Activated naive CD8-positive, alpha-beta T cell treated with anti-CD3 and anti-CD28 coated beads for 36 hours (primary cell): ENCODE results near the gene AK2. TPM values are rescaled to one million over a fixed set of nuclear protein-coding genes. Genes with fewer than 3 reads are reported as not detected.
"Not testable (repeated sequence)": the region's sequence is repeated elsewhere in the genome, so short reads cannot be mapped to it uniquely, and the experiment has no call there.

Experiments used
- DNase-seq: peaks from one replicate; pipeline ENCODE4 v3.0.0; 2021
- H3K27ac Mint-ChIP-seq: one replicate; pipeline ENCODE4 v1.8.0; 2022; ENCODE audit warnings: mild to moderate bottlenecking, moderate library complexity, mixed read lengths
- H3K27me3 Mint-ChIP-seq: one replicate; pipeline ENCODE4 v1.8.0; 2022; ENCODE audit warnings: mild to moderate bottlenecking, mixed read lengths
- H3K36me3 Mint-ChIP-seq: one replicate; pipeline ENCODE4 v1.8.0; 2021; ENCODE audit warnings: mild to moderate bottlenecking, mixed read lengths
- H3K4me1 Mint-ChIP-seq: one replicate; pipeline ENCODE4 v1.8.0; 2021; ENCODE audit warnings: mixed read lengths
- H3K4me3 Mint-ChIP-seq: one replicate; pipeline ENCODE4 v1.8.0; 2022; ENCODE audit warnings: mild to moderate bottlenecking, moderate library complexity, mixed read lengths
- H3K9me3 Mint-ChIP-seq: one replicate; pipeline ENCODE4 v1.8.0; 2022; ENCODE audit warnings: mixed read lengths
- total RNA-seq, 2 experiments: library from RNA; stranded (reverse); gene quantifications; one replicate each; pipeline ENCODE4 v1.2.3, GENCODE V29; 2021

The AK2 gene
- total RNA-seq, 2 experiments from 2014 or later: 372 to 389 TPM

DNA sequence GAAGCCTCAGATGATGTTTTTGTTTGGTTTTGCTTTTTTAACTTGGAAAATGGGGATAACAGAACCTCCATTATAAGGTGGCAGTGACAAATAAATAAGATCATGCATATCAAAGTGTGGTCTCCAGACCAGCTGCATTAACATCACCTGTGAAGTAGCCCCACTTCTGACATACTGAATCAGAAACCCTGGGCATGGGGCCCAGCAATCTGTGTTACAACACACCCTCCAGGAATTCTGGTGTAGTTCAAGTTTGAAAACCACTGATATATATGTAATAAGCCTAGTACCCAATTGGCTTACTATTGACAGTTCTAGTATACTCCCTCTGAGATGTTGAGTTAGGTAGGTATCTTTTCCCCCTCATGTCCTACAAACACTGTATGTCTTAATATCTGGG, 48.0 kb downstream of the AK2 start:
- no peak for DNase-seq
- H3K36me3 Mint-ChIP-seq: no peaks in the 10 kb centered on the region
- no peak overlapping the region for H3K27ac Mint-ChIP-seq
- peaks cover 27% of the 10 kb centered on the region for H3K4me1 Mint-ChIP-seq
- H3K9me3 Mint-ChIP-seq: no peaks in the 10 kb centered on the region
- no peak overlapping the region for H3K4me3 Mint-ChIP-seq
- H3K27me3 Mint-ChIP-seq: no peaks in the 10 kb centered on the region

- no peak overlapping the region for H3K27ac Mint-ChIP-seq
- H3K27me3 Mint-ChIP-seq: no peaks in the 10 kb centered on the region
- no peaks in the 10 kb centered on the region for H3K36me3 Mint-ChIP-seq
- peaks cover 37% of the 10 kb centered on the region for H3K4me1 Mint-ChIP-seq
- no peak overlapping the region for H3K4me3 Mint-ChIP-seq
- DNase-seq: no peak
- H3K9me3 Mint-ChIP-seq: no peaks in the 10 kb centered on the region
Observed at GRCh38 chr1:32985226-32985625, 51.5 kb downstream of the AK2 start.

DNA sequence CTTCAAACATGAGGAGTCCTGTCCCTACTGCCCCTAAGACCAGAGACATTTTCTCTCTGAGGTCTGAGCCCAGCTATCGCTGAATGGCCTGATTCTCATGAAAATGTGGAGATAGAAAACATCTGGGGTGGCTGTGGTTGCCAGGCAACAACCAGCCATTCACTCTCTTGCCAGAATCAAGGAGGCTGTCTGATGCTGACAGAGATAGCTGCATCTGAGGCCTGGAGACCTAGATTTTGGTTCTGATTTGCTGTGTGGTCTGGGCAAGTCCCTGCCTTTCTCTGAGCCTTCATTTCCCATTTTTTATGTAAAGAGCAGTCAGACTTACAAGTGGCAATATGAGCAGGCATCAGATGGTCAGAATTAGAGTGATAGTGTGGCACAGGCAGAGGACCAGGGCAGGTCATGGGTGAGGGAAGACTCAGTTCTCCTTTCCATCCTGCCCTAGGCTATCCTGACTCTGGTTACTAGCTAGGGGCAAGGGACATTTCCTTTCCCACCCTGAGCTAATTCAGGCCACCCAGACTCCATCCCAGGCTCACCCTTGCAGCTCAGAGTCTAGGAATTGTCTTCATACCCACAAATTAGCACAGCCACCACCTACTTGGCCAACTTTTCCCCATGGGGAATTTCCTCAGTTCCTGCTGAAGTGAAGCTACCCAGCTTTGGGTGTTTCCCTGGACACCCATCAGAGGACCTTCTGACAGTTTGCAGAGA, 52.1 kb downstream of the AK2 start:
- Mint-ChIP-seq H3K4me3 (no peak overlapping the region), H3K27ac (no peak overlapping the region), H3K4me1 (peaks cover 39% of the 10 kb centered on the region), H3K36me3 (no peaks in the 10 kb centered on the region), H3K27me3 (no peaks in the 10 kb centered on the region), H3K9me3 (no peaks in the 10 kb centered on the region)
- DNase-seq: no peak

DNA sequence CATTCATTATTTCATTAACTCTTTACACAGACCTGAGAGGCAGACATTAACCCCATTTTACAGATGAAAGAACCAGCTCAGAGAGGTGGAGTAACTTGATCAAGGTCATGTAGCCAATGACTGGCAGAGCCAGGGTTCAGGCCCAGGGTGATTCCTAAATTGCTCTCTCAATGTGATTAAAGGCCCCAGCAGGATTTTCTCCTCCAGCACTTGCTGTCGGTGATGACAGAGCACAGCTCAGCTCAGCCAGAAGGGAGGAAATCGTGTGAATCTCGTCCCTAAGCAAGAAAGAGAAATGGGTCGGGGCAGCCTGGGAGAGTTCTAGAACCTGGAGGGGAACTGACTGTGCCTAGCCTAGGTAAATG, 52.6 kb downstream of the AK2 start:
- Mint-ChIP-seq H3K4me3 (no peak overlapping the region), H3K27ac (no peak overlapping the region), H3K27me3 (no peaks in the 10 kb centered on the region), H3K4me1 (peaks cover 34% of the 10 kb centered on the region), H3K36me3 (no peaks in the 10 kb centered on the region), H3K9me3 (no peaks in the 10 kb centered on the region)
- DNase-seq: no peak

- Mint-ChIP-seq H3K9me3 (no peaks in the 10 kb centered on the region), H3K4me3 (no peak overlapping the region), H3K27me3 (no peaks in the 10 kb centered on the region), H3K4me1 (peaks cover 31% of the 10 kb centered on the region), H3K27ac (peak overlapping the region; percentile 31), H3K36me3 (no peaks in the 10 kb centered on the region)
- no peak for DNase-seq
Observed at GRCh38 chr1:32983020-32983419, 53.7 kb downstream of the AK2 start.

- H3K36me3 Mint-ChIP-seq: no peaks in the 10 kb centered on the region
- peak; percentile 59 for DNase-seq
- H3K4me1 Mint-ChIP-seq: peaks cover 31% of the 10 kb centered on the region
- H3K27me3 Mint-ChIP-seq: no peaks in the 10 kb centered on the region
- peak overlapping the region; percentile 50 for H3K4me3 Mint-ChIP-seq
- H3K27ac Mint-ChIP-seq: peak overlapping the region; percentile 90
- no peaks in the 10 kb centered on the region for H3K9me3 Mint-ChIP-seq
Observed at GRCh38 chr1:32981003-32981901, 55.4 kb downstream of the AK2 start.

DNA sequence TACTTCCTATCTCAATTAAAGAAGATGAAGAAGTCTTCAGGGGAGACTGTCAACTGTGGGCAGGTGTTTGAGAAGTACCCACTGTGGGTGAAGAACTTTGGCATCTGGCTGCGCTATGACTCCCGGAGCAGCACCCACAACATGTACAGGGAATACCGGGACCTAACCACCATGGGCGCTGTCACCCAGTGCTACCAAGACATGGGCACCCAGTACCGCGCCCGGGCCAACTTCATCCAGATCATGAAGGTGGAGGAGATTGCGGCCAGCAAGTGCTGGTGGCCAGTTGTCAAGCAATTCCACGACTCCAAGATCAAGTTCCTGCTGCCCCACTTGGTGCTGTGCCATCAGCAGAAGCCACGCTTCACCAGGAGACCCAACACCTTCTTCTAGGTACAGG, 56.6 kb downstream of the AK2 start:
- H3K36me3 Mint-ChIP-seq: no peaks in the 10 kb centered on the region
- peak overlapping the region; percentile 38 for H3K27ac Mint-ChIP-seq
- H3K9me3 Mint-ChIP-seq: no peaks in the 10 kb centered on the region
- H3K4me3 Mint-ChIP-seq: no peak overlapping the region
- H3K27me3 Mint-ChIP-seq: no peaks in the 10 kb centered on the region
- peaks cover 31% of the 10 kb centered on the region for H3K4me1 Mint-ChIP-seq
- DNase-seq: no peak

DNA sequence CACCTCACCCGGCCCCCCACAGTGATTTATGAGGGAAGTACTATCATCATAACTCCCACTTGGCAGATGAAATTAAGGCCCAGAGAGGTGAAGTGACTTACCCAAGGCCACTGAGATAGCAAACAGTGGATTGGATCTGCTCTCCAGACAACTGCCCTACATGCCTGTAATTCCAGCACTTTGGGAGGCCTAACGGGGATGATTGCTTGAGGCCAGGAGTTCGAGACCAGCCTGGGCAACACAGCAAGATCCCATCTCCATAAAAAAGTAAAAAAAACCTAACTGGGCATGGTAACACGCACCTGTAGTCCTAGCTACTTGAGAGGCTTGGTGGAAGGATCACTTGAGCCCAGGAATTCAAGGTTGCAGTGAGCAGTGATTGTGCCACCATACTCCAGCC, 57.8 kb downstream of the AK2 start:
- Mint-ChIP-seq H3K27me3 (no peaks in the 10 kb centered on the region), H3K36me3 (no peaks in the 10 kb centered on the region), H3K27ac (no peak overlapping the region), H3K4me1 (peaks cover 27% of the 10 kb centered on the region), H3K4me3 (no peak overlapping the region), H3K9me3 (no peaks in the 10 kb centered on the region)
- no peak for DNase-seq

DNA sequence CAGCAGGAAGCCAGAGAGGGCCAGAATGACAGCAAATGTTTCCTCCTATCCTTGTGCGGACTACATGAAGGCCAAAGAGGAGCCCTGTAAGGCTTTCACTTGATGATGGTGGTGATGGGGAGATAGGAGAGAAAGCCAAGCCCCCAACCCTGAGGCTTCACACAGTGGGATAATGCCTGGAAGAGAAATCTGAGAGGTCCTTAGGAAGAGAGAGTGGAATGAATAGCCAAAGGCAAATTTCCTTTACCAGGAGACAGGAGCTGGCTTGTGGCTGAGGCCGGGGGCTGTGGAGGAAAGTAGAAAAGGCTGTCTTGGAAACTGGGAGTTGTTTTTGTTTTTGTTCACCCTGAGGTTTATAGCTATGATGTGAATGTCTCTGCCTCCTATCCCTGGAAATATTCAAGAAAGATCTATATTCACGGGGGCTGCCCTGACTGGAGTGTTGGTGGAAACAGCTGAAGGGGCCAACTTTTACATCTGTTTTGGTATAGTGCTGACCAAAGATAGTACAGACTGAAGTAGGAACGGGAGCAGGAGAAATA, 59.1 kb downstream of the AK2 start:
- Mint-ChIP-seq H3K36me3 (no peaks in the 10 kb centered on the region), H3K27ac (no peak overlapping the region), H3K4me1 (peaks cover 24% of the 10 kb centered on the region), H3K4me3 (no peak overlapping the region), H3K27me3 (peaks cover 2% of the 10 kb centered on the region), H3K9me3 (no peaks in the 10 kb centered on the region)
- no peak for DNase-seq

- not testable (repeated sequence) for H3K4me3 Mint-ChIP-seq, H3K4me1 Mint-ChIP-seq, DNase-seq, H3K36me3 Mint-ChIP-seq, H3K9me3 Mint-ChIP-seq, H3K27ac Mint-ChIP-seq
- peaks cover 23% of the 10 kb centered on the region for H3K27me3 Mint-ChIP-seq
Observed at GRCh38 chr1:32975055-32975454, 61.6 kb downstream of the AK2 start.

DNA sequence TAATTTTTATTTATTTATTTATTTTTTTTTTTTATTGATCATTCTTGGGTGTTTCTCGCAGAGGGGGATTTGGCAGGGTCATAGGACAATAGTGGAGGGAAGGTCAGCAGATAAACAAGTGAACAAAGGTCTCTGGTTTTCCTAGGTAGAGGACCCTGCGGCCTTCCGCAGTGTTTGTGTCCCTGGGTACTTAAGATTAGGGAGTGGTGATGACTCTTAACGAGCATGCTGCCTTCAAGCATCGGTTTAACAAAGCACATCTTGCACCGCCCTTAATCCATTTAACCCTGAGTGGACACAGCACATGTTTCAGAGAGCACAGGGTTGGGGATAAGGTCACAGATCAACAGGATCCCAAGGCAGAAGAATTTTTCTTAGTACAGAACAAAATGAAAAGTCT, 63.2 kb downstream of the AK2 start:
- H3K27me3 Mint-ChIP-seq: peaks cover 33% of the 10 kb centered on the region
- H3K9me3 Mint-ChIP-seq, DNase-seq, H3K4me3 Mint-ChIP-seq, H3K4me1 Mint-ChIP-seq, H3K27ac Mint-ChIP-seq, H3K36me3 Mint-ChIP-seq: not testable (repeated sequence)

GRCh38 chr1:32972814-32973428, 63.8 kb downstream of the AK2 start:
- Mint-ChIP-seq H3K4me1 (peaks cover 6% of the 10 kb centered on the region), H3K9me3 (no peaks in the 10 kb centered on the region), H3K27me3 (peaks cover 34% of the 10 kb centered on the region), H3K27ac (no peak overlapping the region), H3K36me3 (peaks cover 4% of the 10 kb centered on the region), H3K4me3 (peak overlapping the region; percentile 60)
- DNase-seq: no peak

- no peak for DNase-seq
- Mint-ChIP-seq H3K27me3 (peaks cover 34% of the 10 kb centered on the region), H3K36me3 (peaks cover 4% of the 10 kb centered on the region), H3K4me3 (no peak overlapping the region), H3K9me3 (no peaks in the 10 kb centered on the region), H3K27ac (no peak overlapping the region), H3K4me1 (peaks cover 7% of the 10 kb centered on the region)
Observed at GRCh38 chr1:32971576-32971975, 65.1 kb downstream of the AK2 start.

- H3K27ac Mint-ChIP-seq: no peak overlapping the region
Observed at GRCh38 chr1:32971156-32971555, 65.5 kb downstream of the AK2 start.

DNA sequence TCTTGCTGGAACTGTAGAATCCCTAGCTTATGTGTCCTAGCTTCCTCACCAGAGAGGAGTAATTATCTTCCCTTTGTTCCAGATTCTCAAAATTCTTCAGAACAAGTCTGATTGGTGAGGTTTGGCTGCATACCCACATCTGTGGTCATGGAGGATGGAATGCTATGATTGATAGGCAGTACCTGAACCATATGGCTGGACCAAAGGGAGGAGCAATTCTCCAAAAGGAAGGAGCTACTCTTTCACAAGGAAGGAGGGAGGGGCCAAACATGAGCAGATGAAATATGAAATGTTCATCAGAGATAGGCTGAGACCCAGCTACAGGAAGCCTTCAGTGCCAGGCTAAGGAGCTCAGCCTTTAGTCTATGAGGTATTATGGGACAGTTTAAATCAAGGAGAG, 67.1 kb downstream of the AK2 start:
- peaks cover 7% of the 10 kb centered on the region for H3K4me1 Mint-ChIP-seq
- H3K27me3 Mint-ChIP-seq: peaks cover 34% of the 10 kb centered on the region
- H3K4me3 Mint-ChIP-seq: no peak overlapping the region
- H3K36me3 Mint-ChIP-seq: peaks cover 4% of the 10 kb centered on the region
- H3K27ac Mint-ChIP-seq: no peak overlapping the region
- no peak for DNase-seq
- H3K9me3 Mint-ChIP-seq: no peaks in the 10 kb centered on the region

More at GRCh38 chr1:32971156-32971555, 65.5 kb downstream of the AK2 start:
- Mint-ChIP-seq H3K36me3 (peaks cover 4% of the 10 kb centered on the region), H3K4me1 (peaks cover 7% of the 10 kb centered on the region), H3K9me3 (no peaks in the 10 kb centered on the region), H3K27me3 (peaks cover 34% of the 10 kb centered on the region), H3K4me3 (no peak overlapping the region)
- DNase-seq: no peak
